Mucosa of rectum (tissue), 2 donors: ENCODE measurements around the gene SCNN1A.

Experiments used
- H3K27ac ChIP-seq, 2 donors: one replicate each; pipeline ENCODE4 v1.7.0; 2013; ENCODE audit warnings: inconsistent platforms in 2 of 2, low read depth in 2 of 2, low read length in 2 of 2
- H3K27me3 ChIP-seq, 2 donors: one replicate each; pipeline ENCODE4 v1.7.0; 2013; ENCODE audit warnings: low read length in 2 of 2; ENCODE audit not compliant: control insufficient read depth in 2 of 2, insufficient read depth in 2 of 2
- H3K36me3 ChIP-seq, 2 donors: one replicate each; pipeline ENCODE4 v1.7.0; 2013; ENCODE audit warnings: low read length in 2 of 2; ENCODE audit not compliant: control insufficient read depth in 2 of 2, insufficient read depth in 2 of 2
- H3K4me1 ChIP-seq, 2 donors: one replicate each; pipeline ENCODE4 v1.7.0; 2013; ENCODE audit warnings: low read length in 2 of 2, mild to moderate bottlenecking in 1 of 2; ENCODE audit not compliant: control insufficient read depth in 2 of 2, insufficient read depth in 2 of 2
- H3K4me3 ChIP-seq, 2 donors: one replicate each; pipeline ENCODE4 v1.7.0; 2013; ENCODE audit warnings: low read length in 2 of 2
- H3K9ac ChIP-seq, 2 donors: one replicate each; pipeline ENCODE4 v1.7.0; 2013; ENCODE audit warnings: low read length in 2 of 2, low read depth in 1 of 2, mild to moderate bottlenecking in 1 of 2
- H3K9me3 ChIP-seq, 2 donors: one replicate each; pipeline ENCODE4 v1.7.0; 2013; ENCODE audit warnings: low read length in 2 of 2; ENCODE audit not compliant: control insufficient read depth in 2 of 2
- donor health status: healthy.
- donor health status: Normal muscosa, but diverticular disease.

The SCNN1A gene

GRCh38 chr12:6312529-6313325 is 62.6 kb downstream of the SCNN1A start:
- peaks cover 26 to 46% of the 10 kb centered on the region in 2 donors for H3K4me1 ChIP-seq
- peaks cover 23 to 38% of the 10 kb centered on the region in 2 donors for H3K36me3 ChIP-seq
- peak overlapping the region; percentile 50 to 55 for H3K4me3 ChIP-seq
- no peaks in the 10 kb centered on the region for H3K9me3 ChIP-seq
- H3K27me3 ChIP-seq = no peaks in the 10 kb centered on the region
- peak overlapping the region; percentile 60 to 92 for H3K9ac ChIP-seq
- peak overlapping the region; percentile 93 to 97 for H3K27ac ChIP-seq

GRCh38 chr12:6311822-6312528 is 63.4 kb downstream of the SCNN1A start:
- Histone ChIP-seq H3K4me3 (peak overlapping the region; percentile 67 to 74), H3K9me3 (no peaks in the 10 kb centered on the region), H3K9ac (peak overlapping the region; percentile 60 to 92), H3K27me3 (no peaks in the 10 kb centered on the region), H3K27ac (peak overlapping the region; percentile 93 to 97), H3K36me3 (peaks cover 23 to 31% of the 10 kb centered on the region in 2 donors), H3K4me1 (peaks cover 27 to 49% of the 10 kb centered on the region in 2 donors)

GRCh38 chr12:6310771-6311610 is 64.4 kb downstream of the SCNN1A start:
- Histone ChIP-seq H3K27me3 (no peaks in the 10 kb centered on the region), H3K9me3 (no peaks in the 10 kb centered on the region), H3K4me3 (peak overlapping the region; percentile 67 to 74), H3K36me3 (peaks cover 19 to 21% of the 10 kb centered on the region in 2 donors), H3K27ac (peak overlapping the region; percentile 93 to 97), H3K4me1 (peaks cover 27 to 49% of the 10 kb centered on the region in 2 donors), H3K9ac (peak overlapping the region; percentile 60 to 92)

- no peaks in the 10 kb centered on the region for H3K9me3 ChIP-seq
- H3K36me3 ChIP-seq = no peaks in the 10 kb centered on the region
- no peaks in the 10 kb centered on the region for H3K27me3 ChIP-seq
- H3K4me3 ChIP-seq = no peak overlapping the region
- no peak overlapping the region for H3K27ac ChIP-seq
- H3K4me1 ChIP-seq = peaks cover 24 to 50% of the 10 kb centered on the region in 2 donors
- no peak overlapping the region for H3K9ac ChIP-seq
Measured at GRCh38 chr12:6307529-6307928, 67.8 kb downstream of the SCNN1A start.

- Histone ChIP-seq H3K4me1 (peaks cover 19 to 50% of the 10 kb centered on the region in 2 donors), H3K27ac (no peak overlapping the region), H3K9me3 (no peaks in the 10 kb centered on the region), H3K9ac (no peak overlapping the region), H3K4me3 (no peak overlapping the region), H3K36me3 (no peaks in the 10 kb centered on the region), H3K27me3 (no peaks in the 10 kb centered on the region)
Measured at GRCh38 chr12:6306599-6307220, 68.7 kb downstream of the SCNN1A start.

- H3K9me3 ChIP-seq = no peaks in the 10 kb centered on the region
- H3K9ac ChIP-seq = no peak overlapping the region
- H3K27me3 ChIP-seq = no peaks in the 10 kb centered on the region
- no peaks in the 10 kb centered on the region for H3K36me3 ChIP-seq
- peaks cover 16 to 44% of the 10 kb centered on the region in 2 donors for H3K4me1 ChIP-seq
- no peak overlapping the region for H3K27ac ChIP-seq
- no peak overlapping the region for H3K4me3 ChIP-seq
Measured at GRCh38 chr12:6306151-6306550, 69.2 kb downstream of the SCNN1A start.

GRCh38 chr12:6303071-6303470 is 72.3 kb downstream of the SCNN1A start:
- H3K9me3 ChIP-seq = no peaks in the 10 kb centered on the region
- peak overlapping the region; percentile 24 to 52 for H3K27ac ChIP-seq
- H3K4me1 ChIP-seq = peaks cover 13 to 43% of the 10 kb centered on the region in 2 donors
- peak overlapping the region in 1 of 2 donors; percentile 5 for H3K4me3 ChIP-seq
- H3K27me3 ChIP-seq = no peaks in the 10 kb centered on the region
- H3K9ac ChIP-seq = no peak overlapping the region
- H3K36me3 ChIP-seq = no peaks in the 10 kb centered on the region

- H3K4me1 ChIP-seq = peaks cover 12 to 43% of the 10 kb centered on the region in 2 donors
Measured at GRCh38 chr12:6302621-6303020, 72.7 kb downstream of the SCNN1A start.

GRCh38 chr12:6301721-6302120 is 73.6 kb downstream of the SCNN1A start:
- peak overlapping the region in 1 of 2 donors; percentile 55 for H3K27ac ChIP-seq
- H3K4me1 ChIP-seq = peaks cover 12 to 46% of the 10 kb centered on the region in 2 donors
- no peaks in the 10 kb centered on the region for H3K27me3 ChIP-seq
- no peak overlapping the region for H3K9ac ChIP-seq
- H3K4me3 ChIP-seq = no peak overlapping the region
- H3K36me3 ChIP-seq = no peaks in the 10 kb centered on the region
- no peaks in the 10 kb centered on the region for H3K9me3 ChIP-seq

More at GRCh38 chr12:6302621-6303020, 72.7 kb downstream of the SCNN1A start:
- Histone ChIP-seq H3K4me3 (peak overlapping the region in 1 of 2 donors; percentile 5), H3K9ac (no peak overlapping the region), H3K36me3 (no peaks in the 10 kb centered on the region), H3K9me3 (no peaks in the 10 kb centered on the region), H3K27ac (peak overlapping the region; percentile 24 to 52), H3K27me3 (no peaks in the 10 kb centered on the region)
